Measurements from ENCODE around the gene ECSCR.

- TF ChIP-seq CTCF (IDR thresholded peaks at IDR 0.05), result no peak
- TF ChIP-seq ZFX (IDR thresholded peaks at IDR 0.05; ENCODE audit: borderline replicate concordance), result no peak
Measured at GRCh38 chr5:139481122-139481533, 18.6 kb upstream of the ECSCR start.
